ENCODE results near the gene IL26.

DNA sequence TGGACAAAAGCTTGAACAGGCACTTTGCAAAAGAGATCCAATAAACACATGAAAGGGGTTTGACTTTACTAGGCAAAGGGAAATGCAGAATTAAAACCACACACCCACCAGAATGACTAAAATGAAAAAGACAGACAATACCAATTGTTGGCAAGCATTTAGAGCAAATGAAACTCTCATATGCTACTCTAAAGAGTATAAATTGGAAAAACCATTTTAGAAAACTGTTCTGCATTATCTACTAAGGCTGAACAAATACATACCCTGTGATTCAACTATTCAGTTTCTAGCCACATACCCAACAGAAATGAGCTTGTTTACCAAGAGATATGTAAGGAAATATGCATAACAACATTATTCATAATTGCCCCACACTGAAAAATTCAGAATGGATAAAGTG is 36.3 kb upstream of the IL26 start:
- no peak for TF ChIP-seq MAZ (IDR thresholded peaks at IDR 0.05; ENCODE audit: borderline replicate concordance, low read depth, low read length)
- TF ChIP-seq ESRRA (IDR thresholded peaks at IDR 0.05; ENCODE audit: borderline replicate concordance, low read length) = no peak
- TF ChIP-seq, protein P1, sequence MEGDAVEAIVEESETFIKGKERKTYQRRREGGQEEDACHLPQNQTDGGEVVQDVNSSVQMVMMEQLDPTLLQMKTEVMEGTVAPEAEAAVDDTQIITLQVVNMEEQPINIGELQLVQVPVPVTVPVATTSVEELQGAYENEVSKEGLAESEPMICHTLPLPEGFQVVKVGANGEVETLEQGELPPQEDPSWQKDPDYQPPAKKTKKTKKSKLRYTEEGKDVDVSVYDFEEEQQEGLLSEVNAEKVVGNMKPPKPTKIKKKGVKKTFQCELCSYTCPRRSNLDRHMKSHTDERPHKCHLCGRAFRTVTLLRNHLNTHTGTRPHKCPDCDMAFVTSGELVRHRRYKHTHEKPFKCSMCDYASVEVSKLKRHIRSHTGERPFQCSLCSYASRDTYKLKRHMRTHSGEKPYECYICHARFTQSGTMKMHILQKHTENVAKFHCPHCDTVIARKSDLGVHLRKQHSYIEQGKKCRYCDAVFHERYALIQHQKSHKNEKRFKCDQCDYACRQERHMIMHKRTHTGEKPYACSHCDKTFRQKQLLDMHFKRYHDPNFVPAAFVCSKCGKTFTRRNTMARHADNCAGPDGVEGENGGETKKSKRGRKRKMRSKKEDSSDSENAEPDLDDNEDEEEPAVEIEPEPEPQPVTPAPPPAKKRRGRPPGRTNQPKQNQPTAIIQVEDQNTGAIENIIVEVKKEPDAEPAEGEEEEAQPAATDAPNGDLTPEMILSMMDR (IDR thresholded peaks at IDR 0.05) = no peak
- TF ChIP-seq HDAC2 (IDR thresholded peaks at IDR 0.05) = no peak
- no peak for TF ChIP-seq ZNF302 (CRISPR knock-in tag; IDR thresholded peaks at IDR 0.05)
- no peak for TF ChIP-seq EP300 (IDR thresholded peaks at IDR 0.05)
- no peak for TF ChIP-seq RAD21 (conservative IDR thresholded peaks at IDR 0.05 in 1 of 2, IDR thresholded peaks at IDR 0.05 in 1 of 2)
- TF ChIP-seq ZFP36 (IDR thresholded peaks at IDR 0.05; ENCODE audit: borderline replicate concordance, partially characterized antibody) = no peak

All from A549 (cell line).